Effector memory CD8-positive, alpha-beta T cell (primary cell): ENCODE results near the gene PTPRU.

ENCODE experiments used
- ATAC-seq: fragments of 150-1000 bp; cut with Tn5 transposase; replicated peaks from 2 replicates; pipeline ENCODE4 v1.10.0; 2021; ENCODE audit warnings: mild to moderate bottlenecking, moderate library complexity
- DNase-seq, 3 experiments: peaks; one replicate each; pipeline ENCODE4 v3.0.0; 2021
- H3K27ac Mint-ChIP-seq, 2 donors: one replicate each; pipeline ENCODE4 v1.8.0; 2022; ENCODE audit warnings: mild to moderate bottlenecking in 2 of 2, mixed read lengths in 2 of 2, moderate library complexity in 2 of 2
- H3K27me3 Mint-ChIP-seq, 2 donors: one replicate each; pipeline ENCODE4 v1.8.0; 2022; ENCODE audit warnings: mixed read lengths in 2 of 2
- H3K36me3 Mint-ChIP-seq: one replicate; pipeline ENCODE4 v1.8.0; 2022; ENCODE audit warnings: mild to moderate bottlenecking, moderate library complexity, mixed read lengths; ENCODE audit not compliant: insufficient read depth
- H3K4me1 Mint-ChIP-seq, 2 donors: one replicate each; pipeline ENCODE4 v1.8.0; 2022; ENCODE audit warnings: low read depth in 2 of 2, mixed read lengths in 2 of 2
- H3K4me3 Mint-ChIP-seq, 2 donors: one replicate each; pipeline ENCODE4 v1.8.0; 2022; ENCODE audit warnings: mild to moderate bottlenecking in 2 of 2, mixed read lengths in 2 of 2, moderate library complexity in 2 of 2
- H3K9me3 Mint-ChIP-seq, 2 donors: one replicate each; pipeline ENCODE4 v1.8.0; 2022; ENCODE audit warnings: mixed read lengths in 2 of 2

PTPRU gene

DNA sequence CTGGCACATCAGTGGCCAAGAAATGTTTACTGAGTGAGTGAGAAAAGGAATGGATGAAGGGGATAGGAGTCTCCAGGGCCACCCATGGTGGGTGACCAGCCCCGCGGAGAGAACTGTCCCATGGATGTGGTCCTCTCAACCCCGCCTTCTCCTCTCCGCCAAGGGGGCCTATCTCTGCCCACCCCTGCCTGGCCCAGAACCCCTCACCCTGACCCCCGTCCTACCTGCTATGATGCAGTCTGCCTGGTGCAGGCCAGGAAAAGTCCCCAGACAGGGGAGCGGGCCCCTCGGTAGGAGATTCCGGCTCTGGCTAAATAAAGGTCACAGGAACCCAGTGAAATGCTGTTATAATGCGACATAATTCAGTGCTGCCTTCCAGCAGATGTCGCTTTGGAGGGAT is 107.6 kb downstream of the PTPRU start:
- no peak for ATAC-seq
- Mint-ChIP-seq H3K9me3 (no peaks in the 10 kb centered on the region), H3K4me1 (no peaks in the 10 kb centered on the region), H3K36me3 (no peaks in the 10 kb centered on the region), H3K27me3 (peaks cover 61 to 87% of the 10 kb centered on the region in 2 donors), H3K4me3 (no peak overlapping the region), H3K27ac (no peak overlapping the region)
- no peak for DNase-seq

DNA sequence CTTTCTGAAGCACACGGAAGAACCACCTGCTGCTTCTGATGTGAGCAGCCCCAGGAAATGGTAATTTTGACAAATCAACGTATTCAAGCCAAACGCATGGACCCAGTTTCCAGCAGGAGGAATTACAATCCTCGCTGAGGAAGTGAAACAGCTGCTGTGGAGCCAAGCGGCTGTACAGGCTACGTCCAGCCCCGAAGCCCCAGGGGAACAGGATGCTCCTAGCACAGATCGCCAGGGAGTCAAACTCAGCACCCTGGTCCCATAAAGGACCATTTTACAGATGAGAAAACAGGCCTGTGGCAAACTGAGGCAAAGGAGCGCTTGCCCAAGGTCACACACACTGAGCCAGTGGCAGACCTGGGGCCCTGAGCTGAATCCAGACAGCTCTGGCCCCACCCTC is 108.0 kb downstream of the PTPRU start:
- no peaks in the 10 kb centered on the region for H3K9me3 Mint-ChIP-seq
- no peaks in the 10 kb centered on the region for H3K36me3 Mint-ChIP-seq
- H3K4me3 Mint-ChIP-seq = no peak overlapping the region
- H3K27me3 Mint-ChIP-seq = peaks cover 56 to 87% of the 10 kb centered on the region in 2 donors
- ATAC-seq (no peak), DNase-seq (no peak)
- H3K27ac Mint-ChIP-seq = no peak overlapping the region
- no peaks in the 10 kb centered on the region for H3K4me1 Mint-ChIP-seq

- no peaks in the 10 kb centered on the region for H3K9me3 Mint-ChIP-seq
- H3K27ac Mint-ChIP-seq = no peak overlapping the region
- peaks cover 54 to 88% of the 10 kb centered on the region in 2 donors for H3K27me3 Mint-ChIP-seq
- DNase-seq (no peak), ATAC-seq (no peak)
- no peaks in the 10 kb centered on the region for H3K36me3 Mint-ChIP-seq
- H3K4me1 Mint-ChIP-seq = no peaks in the 10 kb centered on the region
- H3K4me3 Mint-ChIP-seq = no peak overlapping the region
Observed at GRCh38 chr1:29346576-29346975, 110.3 kb downstream of the PTPRU start.

GRCh38 chr1:29349871-29350491 is 113.7 kb downstream of the PTPRU start:
- H3K4me3 Mint-ChIP-seq = no peak overlapping the region
- peaks cover 50 to 81% of the 10 kb centered on the region in 2 donors for H3K27me3 Mint-ChIP-seq
- H3K4me1 Mint-ChIP-seq = no peaks in the 10 kb centered on the region
- no peaks in the 10 kb centered on the region for H3K9me3 Mint-ChIP-seq
- no peak overlapping the region for H3K27ac Mint-ChIP-seq
- H3K36me3 Mint-ChIP-seq = peaks cover 2% of the 10 kb centered on the region
- DNase-seq (no peak), ATAC-seq (no peak)

DNA sequence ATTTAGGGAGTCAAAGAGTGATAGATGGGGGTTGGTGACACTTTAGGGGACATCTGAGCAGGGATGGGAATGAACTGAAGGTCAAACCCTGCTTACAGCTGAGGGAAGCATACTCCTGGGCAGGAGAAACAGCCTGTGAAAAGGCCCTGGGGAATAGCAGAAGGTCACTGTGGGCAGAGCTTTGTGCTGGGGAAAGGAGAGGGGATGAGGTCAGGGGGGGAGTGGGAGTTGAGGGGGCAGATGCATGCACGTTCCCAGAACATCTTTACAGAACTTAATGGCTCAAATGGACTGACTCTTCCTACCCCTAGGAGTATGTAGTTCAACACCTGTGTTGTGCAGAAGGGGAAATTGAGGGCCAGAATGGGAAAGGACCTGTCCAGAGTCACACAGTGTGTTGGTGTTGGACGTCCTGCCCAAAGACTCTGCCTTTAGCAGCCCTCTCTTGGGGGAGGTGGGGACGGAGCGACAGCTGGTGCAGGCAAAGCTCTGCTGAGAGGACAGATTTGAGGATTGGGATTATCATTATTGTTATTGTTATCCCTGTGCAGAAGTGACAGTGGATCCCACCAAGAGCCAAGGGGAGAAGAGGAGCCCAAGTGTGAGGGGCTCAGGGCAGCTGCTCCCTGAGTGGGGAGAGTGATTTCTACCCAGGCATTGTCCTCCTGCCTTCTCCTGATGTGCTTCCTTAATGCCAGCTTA is 116.5 kb downstream of the PTPRU start:
- H3K36me3 Mint-ChIP-seq = peaks cover 2% of the 10 kb centered on the region
- H3K27me3 Mint-ChIP-seq = peaks cover 45 to 85% of the 10 kb centered on the region in 2 donors
- no peak overlapping the region for H3K4me3 Mint-ChIP-seq
- H3K27ac Mint-ChIP-seq = no peak overlapping the region
- no peaks in the 10 kb centered on the region for H3K4me1 Mint-ChIP-seq
- no peaks in the 10 kb centered on the region for H3K9me3 Mint-ChIP-seq
- DNase-seq (no peak), ATAC-seq (no peak)

DNA sequence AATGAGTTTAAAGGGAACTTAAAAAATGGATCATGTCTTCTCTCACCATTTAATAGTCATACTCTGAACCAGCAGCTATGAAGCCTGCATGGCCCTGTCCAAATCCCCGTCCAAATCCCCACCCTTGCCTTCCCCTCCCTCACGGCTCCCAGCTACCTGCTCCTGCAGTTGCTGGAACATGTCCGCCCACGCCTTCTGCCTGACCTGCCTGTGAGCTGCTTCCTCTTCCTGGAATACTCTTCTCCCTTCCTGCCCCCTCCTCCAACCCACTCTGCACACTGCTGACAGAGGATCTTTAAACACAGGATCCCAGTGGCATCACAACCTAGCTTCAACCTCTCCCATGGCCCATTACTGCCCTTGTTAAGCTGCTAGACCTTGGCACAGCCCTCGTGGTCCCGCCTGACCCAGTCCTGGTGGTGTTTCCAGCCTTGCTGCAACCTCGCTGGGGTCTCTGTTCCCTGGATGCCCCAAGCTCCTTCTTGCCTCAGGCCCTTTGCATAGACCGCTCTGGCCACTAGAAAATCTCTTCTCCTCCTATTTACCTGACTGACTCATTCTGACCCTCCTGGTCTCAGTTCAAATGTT is 118.3 kb downstream of the PTPRU start:
- Mint-ChIP-seq H3K9me3 (no peaks in the 10 kb centered on the region), H3K27ac (no peak overlapping the region), H3K4me3 (no peak overlapping the region), H3K4me1 (no peaks in the 10 kb centered on the region), H3K36me3 (peaks cover 2% of the 10 kb centered on the region), H3K27me3 (peaks cover 45 to 82% of the 10 kb centered on the region in 2 donors)
- DNase-seq (no peak), ATAC-seq (no peak)

GRCh38 chr1:29355375-29355774 is 119.1 kb downstream of the PTPRU start:
- peaks cover 49 to 82% of the 10 kb centered on the region in 2 donors for H3K27me3 Mint-ChIP-seq

GRCh38 chr1:29356663-29357062 is 120.3 kb downstream of the PTPRU start:
- Mint-ChIP-seq H3K4me1 (no peaks in the 10 kb centered on the region), H3K9me3 (no peaks in the 10 kb centered on the region), H3K4me3 (no peak overlapping the region), H3K36me3 (peaks cover 2% of the 10 kb centered on the region), H3K27ac (no peak overlapping the region), H3K27me3 (peaks cover 47 to 82% of the 10 kb centered on the region in 2 donors)
- DNase-seq (no peak), ATAC-seq (no peak)

More at GRCh38 chr1:29355375-29355774, 119.1 kb downstream of the PTPRU start:
- Mint-ChIP-seq H3K9me3 (no peaks in the 10 kb centered on the region), H3K4me3 (no peak overlapping the region), H3K27ac (no peak overlapping the region), H3K4me1 (no peaks in the 10 kb centered on the region), H3K36me3 (peaks cover 2% of the 10 kb centered on the region)
- ATAC-seq (no peak), DNase-seq (no peak)

DNA sequence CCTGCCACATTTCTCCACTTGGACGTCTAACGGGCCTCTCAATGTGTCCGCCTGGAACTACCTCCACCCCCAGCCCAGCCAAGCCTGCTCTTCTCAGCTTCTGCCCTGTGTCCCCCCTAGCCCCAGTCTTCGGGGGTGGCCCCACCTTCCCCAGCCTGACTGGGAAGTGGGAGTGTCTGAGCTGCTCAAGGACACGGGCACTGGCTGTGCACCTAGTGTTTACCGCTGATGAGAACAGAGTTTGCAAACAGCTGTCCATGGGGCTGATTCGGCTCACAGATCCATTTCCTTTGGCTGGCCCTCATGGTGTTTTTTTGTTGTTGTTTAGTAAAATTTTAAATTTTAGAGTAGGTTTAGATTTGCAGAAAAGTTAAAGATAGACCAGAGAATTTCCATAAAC is 121.1 kb downstream of the PTPRU start:
- no peak overlapping the region for H3K27ac Mint-ChIP-seq
- H3K9me3 Mint-ChIP-seq = no peaks in the 10 kb centered on the region
- H3K27me3 Mint-ChIP-seq = peaks cover 40 to 79% of the 10 kb centered on the region in 2 donors
- ATAC-seq = no peak
- DNase-seq = no peak
- H3K4me1 Mint-ChIP-seq = no peaks in the 10 kb centered on the region
- peaks cover 2% of the 10 kb centered on the region for H3K36me3 Mint-ChIP-seq
- H3K4me3 Mint-ChIP-seq = no peak overlapping the region

DNA sequence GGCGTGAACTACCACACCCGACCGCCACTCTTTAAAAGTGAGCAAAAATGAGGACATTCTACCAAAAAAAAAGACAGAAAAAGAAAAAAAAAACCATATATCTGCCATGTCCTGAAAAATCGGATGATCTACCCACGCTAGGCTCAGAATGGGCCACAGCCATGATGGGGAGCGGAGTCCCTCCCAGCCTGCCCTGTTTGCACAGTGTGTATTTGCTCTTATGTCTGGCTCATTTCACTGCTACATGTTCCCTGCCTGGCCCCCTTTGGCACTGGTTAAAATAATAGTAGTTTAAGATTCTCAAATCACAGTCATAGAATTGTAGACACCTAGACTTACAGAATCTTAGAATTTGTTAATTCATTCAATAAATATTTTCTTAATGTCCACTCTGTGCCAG is 121.9 kb downstream of the PTPRU start:
- no peaks in the 10 kb centered on the region for H3K9me3 Mint-ChIP-seq
- ATAC-seq (no peak), DNase-seq (no peak)
- H3K4me1 Mint-ChIP-seq = no peaks in the 10 kb centered on the region
- no peak overlapping the region for H3K27ac Mint-ChIP-seq
- H3K36me3 Mint-ChIP-seq = peaks cover 2% of the 10 kb centered on the region
- no peak overlapping the region for H3K4me3 Mint-ChIP-seq
- H3K27me3 Mint-ChIP-seq = peaks cover 39 to 79% of the 10 kb centered on the region in 2 donors

DNA sequence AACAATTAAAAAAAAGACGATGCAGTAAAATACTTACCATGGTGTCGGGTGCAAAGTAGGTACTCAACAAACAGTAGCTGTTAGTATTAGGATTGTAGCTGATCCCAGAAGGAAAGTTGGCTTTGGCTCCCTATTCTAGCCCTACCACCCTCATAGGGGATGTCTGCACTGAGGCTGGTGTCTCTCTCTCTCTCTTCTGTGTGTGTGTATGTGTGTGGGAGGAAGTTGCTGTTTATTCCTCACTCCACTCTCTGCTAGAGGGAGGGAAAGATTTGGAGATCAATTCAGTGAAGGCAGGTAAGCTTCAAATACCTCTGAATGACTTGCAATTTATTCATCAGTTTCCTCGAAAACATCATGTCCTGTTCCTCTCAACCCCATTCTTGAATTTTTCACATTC is 124.4 kb downstream of the PTPRU start:
- H3K36me3 Mint-ChIP-seq = no peaks in the 10 kb centered on the region
- ATAC-seq (no peak), DNase-seq (no peak)
- no peaks in the 10 kb centered on the region for H3K9me3 Mint-ChIP-seq
- peaks cover 38 to 78% of the 10 kb centered on the region in 2 donors for H3K27me3 Mint-ChIP-seq
- H3K27ac Mint-ChIP-seq = no peak overlapping the region
- no peak overlapping the region for H3K4me3 Mint-ChIP-seq
- H3K4me1 Mint-ChIP-seq = no peaks in the 10 kb centered on the region

GRCh38 chr1:29361686-29362085 is 125.4 kb downstream of the PTPRU start:
- DNase-seq (no peak), ATAC-seq (no peak)
- H3K9me3 Mint-ChIP-seq = no peaks in the 10 kb centered on the region
- no peak overlapping the region for H3K27ac Mint-ChIP-seq
- no peaks in the 10 kb centered on the region for H3K36me3 Mint-ChIP-seq
- H3K4me3 Mint-ChIP-seq = no peak overlapping the region
- no peaks in the 10 kb centered on the region for H3K4me1 Mint-ChIP-seq
- peaks cover 38 to 80% of the 10 kb centered on the region in 2 donors for H3K27me3 Mint-ChIP-seq

DNA sequence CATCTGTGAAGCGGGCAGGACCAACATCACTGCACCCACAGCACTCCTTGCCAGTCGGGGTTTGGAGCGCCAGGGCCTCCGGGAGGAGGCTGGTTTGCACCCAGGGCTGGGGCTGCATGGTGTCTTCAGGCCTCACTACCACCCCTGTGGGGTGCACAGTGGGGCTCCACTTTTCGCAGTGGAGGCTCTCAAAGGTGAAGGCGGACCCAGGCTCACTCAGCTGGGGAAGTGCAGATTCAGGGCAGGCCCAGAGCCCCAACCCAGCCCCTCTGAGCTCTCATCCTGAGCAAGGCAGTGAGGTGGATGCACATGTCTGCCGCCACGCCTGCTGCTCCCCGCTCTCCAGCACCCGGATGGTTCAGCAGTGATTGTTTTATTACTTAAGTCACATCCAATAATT is 125.8 kb downstream of the PTPRU start:
- Mint-ChIP-seq H3K9me3 (no peaks in the 10 kb centered on the region), H3K4me3 (no peak overlapping the region), H3K27me3 (peaks cover 39 to 80% of the 10 kb centered on the region in 2 donors), H3K36me3 (no peaks in the 10 kb centered on the region), H3K27ac (no peak overlapping the region), H3K4me1 (no peaks in the 10 kb centered on the region)
- ATAC-seq (no peak), DNase-seq (no peak)

DNA sequence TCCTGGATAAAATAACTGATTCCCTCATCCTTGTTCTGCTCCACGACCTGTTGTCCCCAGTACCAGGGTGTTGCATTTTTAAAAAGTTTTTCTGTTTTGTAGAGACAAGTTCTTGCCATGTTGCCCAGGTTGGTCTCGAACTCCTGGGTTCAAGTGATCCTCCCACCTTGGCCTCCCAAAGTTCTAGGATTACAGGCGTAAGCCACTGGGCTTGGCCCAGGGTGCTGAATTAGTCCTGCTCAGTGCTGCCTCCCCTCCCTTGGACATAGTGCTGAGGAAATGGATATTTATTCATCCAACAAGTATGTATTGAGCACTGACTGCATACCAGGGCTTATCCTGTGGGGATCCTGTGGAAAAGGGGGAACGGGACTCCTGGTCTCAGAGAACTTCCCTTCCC is 126.4 kb downstream of the PTPRU start:
- Mint-ChIP-seq H3K27ac (no peak overlapping the region), H3K9me3 (no peaks in the 10 kb centered on the region), H3K36me3 (no peaks in the 10 kb centered on the region), H3K27me3 (peaks cover 38 to 80% of the 10 kb centered on the region in 2 donors), H3K4me1 (no peaks in the 10 kb centered on the region), H3K4me3 (no peak overlapping the region)
- DNase-seq (no peak), ATAC-seq (no peak)
